Measurements from ENCODE around the gene SYT8. TPM values are rescaled to one million over a fixed set of nuclear protein-coding genes. Genes with fewer than 3 reads are reported as not detected.

The SYT8 gene
- total RNA-seq, 2 experiments from 2014 or later: not detected

Small RNA genes within 50 kb of the gene (microRNA-seq; reads per million reads assigned to microRNA genes)
- gene MIR4298 (ENCODE audit: borderline microRNAs expressed, borderline number of aligned reads, borderline replicate concordance) (not detected), gene MIR7847 (ENCODE audit: borderline microRNAs expressed, borderline number of aligned reads, borderline replicate concordance) (not detected)

Other genes with a start within 250 kb of the SYT8 start
- gene KRTAP5-1, start 249.7 kb upstream of the SYT8 start, total RNA-seq: not detected
- not detected for gene KRTAP5-2, start 236.7 kb upstream of the SYT8 start, total RNA-seq
- not detected for gene KRTAP5-3, start 226.5 kb upstream of the SYT8 start, total RNA-seq
- not detected for gene KRTAP5-4, start 212.9 kb upstream of the SYT8 start, total RNA-seq
- not detected for gene KRTAP5-5, start 205.2 kb upstream of the SYT8 start, total RNA-seq
- gene KRTAP5-6, start 137.8 kb upstream of the SYT8 start, total RNA-seq: not detected
- under 1 TPM; 0.27 to 0.29 TPM for gene IFITM10, start 84.4 kb upstream of the SYT8 start, total RNA-seq
- 10 to 100 TPM; 52.0 to 58.7 TPM for gene CTSD, start 71.1 kb upstream of the SYT8 start, total RNA-seq
- gene TNNI2, start 4.0 kb downstream of the SYT8 start, total RNA-seq: not detected
- 100 to 1,000 TPM; 179 to 181 TPM for gene LSP1, start 18.1 kb downstream of the SYT8 start, total RNA-seq
- under 1 TPM in 1 of 2 experiments, not detected in 1; 0.07 TPM for gene PRR33, start 56.9 kb downstream of the SYT8 start, total RNA-seq
- gene TNNT3, start 84.7 kb downstream of the SYT8 start, total RNA-seq: 1 to 10 TPM; 6.0 to 6.8 TPM
- 100 to 1,000 TPM; 115 to 119 TPM for gene MRPL23, start 112.3 kb downstream of the SYT8 start, total RNA-seq
- gene H19, start 162.9 kb downstream of the SYT8 start, total RNA-seq: not detected